ENCODE data around the gene ABCD1.

DNA sequence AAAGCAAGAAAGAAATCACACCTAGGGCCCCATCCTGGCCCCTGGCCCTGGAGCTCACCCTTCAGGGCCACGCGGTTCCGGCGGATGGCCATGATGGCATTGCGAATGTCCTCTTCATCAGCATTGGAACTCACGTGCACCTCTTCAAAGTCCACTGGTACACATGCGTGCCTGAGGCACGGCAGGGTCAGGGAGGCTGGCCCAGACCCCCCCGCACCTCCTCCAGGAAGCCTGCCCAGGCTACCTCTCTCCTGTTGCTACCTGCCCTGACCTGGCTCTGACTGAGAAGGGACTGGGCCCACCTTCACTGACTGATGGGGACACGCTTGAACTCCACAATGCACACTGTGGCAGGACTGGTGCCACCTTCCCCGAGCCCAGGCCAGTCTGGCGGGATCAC lies 65.0 kb downstream of the ABCD1 start:
- TF ChIP-seq, protein P1, sequence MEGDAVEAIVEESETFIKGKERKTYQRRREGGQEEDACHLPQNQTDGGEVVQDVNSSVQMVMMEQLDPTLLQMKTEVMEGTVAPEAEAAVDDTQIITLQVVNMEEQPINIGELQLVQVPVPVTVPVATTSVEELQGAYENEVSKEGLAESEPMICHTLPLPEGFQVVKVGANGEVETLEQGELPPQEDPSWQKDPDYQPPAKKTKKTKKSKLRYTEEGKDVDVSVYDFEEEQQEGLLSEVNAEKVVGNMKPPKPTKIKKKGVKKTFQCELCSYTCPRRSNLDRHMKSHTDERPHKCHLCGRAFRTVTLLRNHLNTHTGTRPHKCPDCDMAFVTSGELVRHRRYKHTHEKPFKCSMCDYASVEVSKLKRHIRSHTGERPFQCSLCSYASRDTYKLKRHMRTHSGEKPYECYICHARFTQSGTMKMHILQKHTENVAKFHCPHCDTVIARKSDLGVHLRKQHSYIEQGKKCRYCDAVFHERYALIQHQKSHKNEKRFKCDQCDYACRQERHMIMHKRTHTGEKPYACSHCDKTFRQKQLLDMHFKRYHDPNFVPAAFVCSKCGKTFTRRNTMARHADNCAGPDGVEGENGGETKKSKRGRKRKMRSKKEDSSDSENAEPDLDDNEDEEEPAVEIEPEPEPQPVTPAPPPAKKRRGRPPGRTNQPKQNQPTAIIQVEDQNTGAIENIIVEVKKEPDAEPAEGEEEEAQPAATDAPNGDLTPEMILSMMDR (IDR thresholded peaks at IDR 0.05) = no peak
- no peak for TF ChIP-seq POLR2A (IDR thresholded peaks at IDR 0.05)
